ENCODE results near the gene RGS4.

RGS4 gene

DNA sequence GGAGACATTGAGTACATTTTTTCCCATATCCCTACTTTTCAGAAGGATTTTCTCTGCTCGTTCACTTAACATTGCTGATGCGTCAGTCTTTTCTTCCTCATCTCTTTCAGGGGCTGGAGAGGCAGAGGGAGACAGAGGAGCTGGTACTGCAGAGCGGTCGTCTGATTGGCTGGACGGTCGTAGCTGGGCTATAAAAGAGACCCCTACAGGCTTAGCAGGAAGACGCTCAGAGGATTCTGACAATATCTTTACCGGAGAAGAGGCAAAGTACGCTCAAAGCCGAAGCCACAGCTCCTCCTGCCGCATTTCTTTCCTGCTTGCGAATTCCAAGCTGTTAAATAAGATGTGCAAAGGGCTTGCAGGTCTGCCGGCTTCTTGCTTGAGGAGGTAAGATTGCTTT lies at the start of gene RGS4:
RGS4 (plus strand) TSS at position 220 of the 400 bp plus-strand sequence; CDS start at position 344, 124 bp downstream.
- in situ Hi-C loops (cut with HindIII; ENCODE audit: low sequenced_read_pairs): no loop called here

- in situ Hi-C loops (cut with HindIII; ENCODE audit: low sequenced_read_pairs): no loop called here
Observed at GRCh38 chr1:163022129-163022528, 47.0 kb upstream of the RGS4 start.

- in situ Hi-C loops (cut with HindIII; ENCODE audit: low sequenced_read_pairs): no loop called here
Observed at GRCh38 chr1:163027610-163028009, 41.6 kb upstream of the RGS4 start.

GRCh38 chr1:163029901-163030300 lies 39.3 kb upstream of the RGS4 start:
- in situ Hi-C loops (cut with HindIII; ENCODE audit: low sequenced_read_pairs): no loop called here

GRCh38 chr1:163035446-163036249 lies 33.5 kb upstream of the RGS4 start:
- in situ Hi-C loops (cut with HindIII; ENCODE audit: low sequenced_read_pairs): no loop called here

DNA sequence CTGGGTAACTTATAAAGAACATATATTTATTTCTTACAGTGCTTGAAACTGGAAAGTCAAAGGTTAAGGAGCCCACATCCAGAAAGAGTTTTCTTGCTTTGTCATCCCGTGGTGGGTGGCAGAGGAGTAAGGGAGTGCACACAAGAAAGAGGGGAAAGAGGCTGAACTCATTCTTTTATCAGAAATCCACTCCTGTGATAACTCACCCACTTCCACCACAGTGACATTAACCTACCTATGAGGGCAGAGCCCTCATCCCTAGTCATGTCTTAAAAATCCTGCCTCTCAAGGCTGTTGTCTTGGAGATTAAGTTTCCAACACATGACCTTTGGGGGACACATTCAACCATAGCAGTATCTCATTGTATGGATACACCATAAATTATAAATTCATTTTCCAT lies 32.5 kb upstream of the RGS4 start:
- in situ Hi-C loops (cut with HindIII; ENCODE audit: low sequenced_read_pairs): no loop called here

DNA sequence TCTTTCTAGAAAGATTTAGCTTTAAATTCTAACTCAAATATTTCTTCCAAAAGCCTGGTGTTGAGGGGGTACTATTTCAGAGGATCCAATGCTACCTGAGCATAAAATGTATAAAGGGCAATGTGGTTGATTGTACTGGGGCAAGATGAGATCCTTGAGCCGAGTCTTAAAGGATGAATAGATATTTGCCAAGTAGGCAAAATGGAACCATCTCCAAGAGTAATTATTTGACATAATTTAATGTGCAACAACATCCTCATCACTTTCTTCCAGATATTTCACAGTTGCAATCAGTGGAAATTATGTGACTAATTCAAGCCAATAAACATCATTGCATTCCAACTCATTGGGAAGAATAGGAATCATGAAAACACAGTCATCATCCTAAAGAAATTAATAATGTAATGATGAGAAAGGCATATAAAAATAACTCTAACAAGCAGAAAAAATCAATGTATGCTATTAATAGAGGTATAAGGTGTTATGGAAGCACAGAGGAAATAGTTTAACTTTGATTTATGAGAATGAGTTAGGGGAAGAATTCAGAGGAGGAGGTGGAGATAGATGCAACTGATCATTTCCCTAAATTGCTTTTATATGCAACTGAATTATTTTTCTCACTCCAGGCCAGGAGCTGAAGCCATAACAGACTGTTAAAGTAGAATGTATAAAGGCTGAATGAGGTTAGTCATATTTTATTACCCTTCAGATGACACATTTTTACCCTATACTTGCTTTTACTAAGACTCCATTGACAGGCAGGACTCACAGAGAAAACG lies 30.0 kb upstream of the RGS4 start:
- in situ Hi-C loops (cut with HindIII; ENCODE audit: low sequenced_read_pairs): no loop called here

GRCh38 chr1:163039707-163040093 lies 29.5 kb upstream of the RGS4 start:
- in situ Hi-C loops (cut with HindIII; ENCODE audit: low sequenced_read_pairs): no loop called here

DNA sequence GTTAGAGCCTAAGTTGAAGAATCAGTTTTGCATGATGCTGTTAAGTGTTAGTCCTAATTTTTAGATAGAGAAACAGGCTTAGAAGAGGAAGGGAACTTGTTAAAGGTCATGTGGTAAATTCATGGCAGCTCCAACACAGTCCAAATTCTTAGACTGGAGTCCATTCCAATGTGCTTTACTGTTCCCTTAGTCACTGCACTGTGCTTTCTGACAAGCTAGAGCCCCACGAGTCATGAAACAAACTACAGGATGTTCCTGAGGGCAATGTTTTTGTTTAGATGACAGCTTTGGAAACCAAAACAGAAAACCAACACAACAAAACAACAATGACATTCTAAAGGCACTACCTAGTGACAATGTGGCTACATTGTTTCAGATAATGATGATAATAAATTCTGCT lies 23.1 kb upstream of the RGS4 start:
- in situ Hi-C loops (cut with HindIII; ENCODE audit: low sequenced_read_pairs): no loop called here

- in situ Hi-C loops (cut with HindIII; ENCODE audit: low sequenced_read_pairs): no loop called here
Observed at GRCh38 chr1:163047951-163048659, 21.1 kb upstream of the RGS4 start.

DNA sequence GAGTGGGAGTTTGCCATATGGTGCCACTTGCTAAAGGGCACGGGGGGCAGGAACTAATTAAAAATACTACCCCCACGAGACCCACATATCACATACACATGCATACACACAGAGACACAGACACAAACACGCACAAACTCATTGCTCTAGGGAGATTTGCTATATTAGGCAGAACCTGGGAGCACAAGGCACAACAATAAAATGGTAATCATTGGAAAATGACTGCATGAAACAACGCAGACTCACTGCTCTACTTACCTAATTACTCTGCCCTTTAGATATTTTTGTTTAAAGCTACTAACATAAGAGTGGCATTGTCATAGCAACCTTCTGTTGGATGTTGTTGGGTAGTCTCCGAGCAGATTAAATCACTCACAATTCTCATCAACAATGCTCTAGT lies 20.3 kb upstream of the RGS4 start:
- in situ Hi-C loops (cut with HindIII; ENCODE audit: low sequenced_read_pairs): no loop called here

DNA sequence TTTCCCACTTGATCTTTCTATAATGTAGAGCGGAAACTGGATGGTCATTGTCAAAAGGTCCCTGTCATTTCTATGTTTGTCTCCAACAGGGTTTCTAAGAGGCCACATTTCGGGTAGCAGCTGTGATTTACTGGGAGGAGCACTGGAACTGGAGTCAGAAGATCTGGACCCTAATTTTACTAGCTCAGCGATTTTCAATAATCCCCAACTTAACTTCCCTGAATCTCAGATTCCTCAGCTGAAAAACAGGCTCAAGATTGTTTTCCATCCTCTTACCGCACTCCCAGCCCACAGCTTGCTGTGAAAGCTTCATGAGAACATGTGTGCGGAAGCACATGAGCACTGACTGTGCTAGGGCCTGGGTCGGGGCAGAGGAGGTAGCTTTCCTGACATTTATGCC lies 19.9 kb upstream of the RGS4 start:
- in situ Hi-C loops (cut with HindIII; ENCODE audit: low sequenced_read_pairs): no loop called here

- in situ Hi-C loops (cut with HindIII; ENCODE audit: low sequenced_read_pairs): no loop called here
Observed at GRCh38 chr1:163050496-163050895, 18.7 kb upstream of the RGS4 start.

GRCh38 chr1:163054181-163054591 lies 15.0 kb upstream of the RGS4 start:
- in situ Hi-C loops (cut with HindIII; ENCODE audit: low sequenced_read_pairs): no loop called here

GRCh38 chr1:163055005-163055404 lies 14.2 kb upstream of the RGS4 start:
- in situ Hi-C loops (cut with HindIII; ENCODE audit: low sequenced_read_pairs): no loop called here

DNA sequence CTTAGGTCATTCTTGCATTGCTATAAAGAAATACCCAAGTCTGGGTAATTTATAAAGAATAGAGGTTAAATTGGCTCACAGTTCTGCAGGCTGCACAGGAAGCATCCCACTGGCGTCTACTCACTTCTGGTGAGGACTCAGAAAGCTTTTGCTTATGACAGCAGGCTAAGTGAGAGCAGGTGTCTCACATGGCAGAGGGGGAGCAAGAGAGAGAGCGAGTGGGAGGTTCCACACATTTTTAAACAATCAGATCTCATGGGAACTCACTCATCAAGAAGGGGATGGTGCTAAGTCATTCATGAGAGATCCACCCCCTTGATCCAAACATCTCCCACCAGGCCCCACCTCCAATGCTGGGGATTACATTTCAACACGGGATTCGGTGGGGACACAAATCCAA lies 13.6 kb upstream of the RGS4 start:
- in situ Hi-C loops (cut with HindIII; ENCODE audit: low sequenced_read_pairs): no loop called here

GRCh38 chr1:163056831-163057230 lies 12.3 kb upstream of the RGS4 start:
- in situ Hi-C loops (cut with HindIII; ENCODE audit: low sequenced_read_pairs): no loop called here

DNA sequence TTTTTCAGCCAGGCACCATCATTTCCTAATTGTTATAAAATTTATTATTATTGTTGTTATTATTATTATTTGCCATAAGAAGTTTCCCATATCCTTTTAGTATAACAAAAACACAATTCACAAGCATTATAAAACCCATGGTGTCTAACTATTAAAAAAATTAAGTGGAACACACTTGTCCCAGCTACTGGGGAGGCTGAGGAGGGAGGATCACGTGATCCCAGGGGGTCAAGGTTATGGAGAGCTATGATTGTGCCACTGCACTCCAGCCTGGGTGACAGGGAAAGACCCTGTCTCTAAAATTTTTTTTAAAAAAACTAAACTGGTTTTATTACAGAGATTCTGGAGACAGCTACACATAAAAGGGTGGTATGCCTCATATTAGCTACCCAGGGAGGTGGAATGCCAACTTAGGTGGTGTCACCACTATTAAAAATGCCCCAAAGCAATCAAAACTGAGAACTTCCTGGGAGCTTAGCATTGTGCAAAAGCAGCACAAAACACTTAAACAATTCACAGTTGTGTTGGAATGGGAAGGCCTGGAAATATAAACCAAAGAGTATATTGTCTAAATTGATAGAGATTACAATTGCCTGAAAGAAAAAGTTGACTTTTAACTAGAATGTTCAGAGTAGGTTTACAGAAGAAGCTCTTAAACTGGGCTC lies 8.7 kb upstream of the RGS4 start:
- in situ Hi-C loops (cut with HindIII; ENCODE audit: low sequenced_read_pairs): no loop called here

DNA sequence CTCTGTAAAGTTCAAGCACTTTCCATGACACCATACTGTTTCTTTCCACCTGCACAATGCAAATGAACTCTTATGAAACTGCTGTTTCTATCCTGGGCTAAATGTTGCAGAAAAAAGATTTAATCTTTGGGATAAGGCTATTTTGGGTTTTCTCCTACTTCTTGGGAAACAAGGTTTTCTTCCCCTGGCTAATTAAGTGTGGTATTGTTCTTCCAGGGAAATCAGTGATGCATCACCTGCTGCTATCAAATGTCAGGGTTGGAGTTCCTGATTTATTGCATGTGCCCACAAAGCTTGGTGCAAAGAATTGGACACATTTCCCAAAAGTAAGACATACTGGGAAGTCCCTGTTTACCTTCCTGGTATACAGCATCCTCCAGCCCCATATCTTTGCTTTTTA lies 6.0 kb upstream of the RGS4 start:
- in situ Hi-C loops (cut with HindIII; ENCODE audit: low sequenced_read_pairs): no loop called here

GRCh38 chr1:163063610-163064009 lies 5.6 kb upstream of the RGS4 start:
- in situ Hi-C loops (cut with HindIII; ENCODE audit: low sequenced_read_pairs): no loop called here

DNA sequence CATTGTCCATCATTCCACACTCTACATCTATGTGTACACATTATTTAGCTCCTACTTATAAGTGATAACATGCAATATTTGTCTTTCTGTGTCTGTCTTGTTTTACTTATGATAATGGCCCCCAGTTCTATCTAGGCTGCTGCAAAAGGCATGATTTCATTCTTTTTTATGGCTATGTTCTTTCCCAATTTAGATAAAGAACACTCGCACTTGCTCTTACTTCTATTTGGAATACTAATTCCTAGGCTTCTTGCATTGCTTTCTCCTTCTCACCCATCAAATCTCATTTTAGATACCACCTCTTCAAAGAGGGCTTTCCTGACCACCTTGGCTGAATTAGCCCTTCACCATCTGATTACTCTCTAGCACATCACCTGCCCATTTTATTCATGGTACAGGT lies 3.0 kb upstream of the RGS4 start:
- in situ Hi-C loops (cut with HindIII; ENCODE audit: low sequenced_read_pairs): no loop called here

All from DLD1 (cell line).